GM20000 (cell line): ENCODE results near the gene WNT5B.
"Not testable (repeated sequence)": the region's sequence is repeated elsewhere in the genome, so short reads cannot be mapped to it uniquely, and the experiment has no call there.

ENCODE experiments used
- DNase-seq: peaks from one replicate; pipeline ENCODE4 v3.0.0; 2012; ENCODE audit warnings: low spot score
- CTCF ChIP-seq: IDR thresholded peaks from 2 replicates; pipeline ENCODE4 v1.5.1; 2012; ENCODE audit warnings: mild to moderate bottlenecking, control low read depth; ENCODE audit errors: extremely low read depth, missing control alignments

Gene WNT5B

GRCh38 chr12:1593174-1594005 is 35.6 kb upstream of the WNT5B start:
- no peak for TF ChIP-seq CTCF

GRCh38 chr12:1594006-1594260 is 35.1 kb upstream of the WNT5B start:
- TF ChIP-seq CTCF = no peak
- no peak for DNase-seq

More at GRCh38 chr12:1593174-1594005, 35.6 kb upstream of the WNT5B start:
- DNase-seq = peak; percentile 51

- no peak for TF ChIP-seq CTCF
- peak; percentile 88 for DNase-seq
Observed at GRCh38 chr12:1594261-1595025, 34.6 kb upstream of the WNT5B start, which contains the start of gene FBXL14. Gene FBXL14 (minus strand): TSS chr12:1594581. CDS start chr12:1594066, 515 bp downstream.

- TF ChIP-seq CTCF = no peak
- no peak for DNase-seq
Observed at GRCh38 chr12:1595026-1595561, 33.9 kb upstream of the WNT5B start.

- TF ChIP-seq CTCF = no peak
- DNase-seq = no peak
Observed at GRCh38 chr12:1595690-1596347, 33.2 kb upstream of the WNT5B start.

GRCh38 chr12:1598757-1599156 is 30.3 kb upstream of the WNT5B start:
- TF ChIP-seq CTCF = no peak
- DNase-seq = no peak

GRCh38 chr12:1602706-1603105 is 26.3 kb upstream of the WNT5B start:
- DNase-seq = not testable (repeated sequence)
